B cell (primary cell): ENCODE results near the gene HOXA1. TPM values are rescaled to one million over a fixed set of nuclear protein-coding genes. Genes with fewer than 3 reads are reported as not detected.

Experiments
- ATAC-seq: fragments of 200-7000 bp; cut with Tn5 transposase; one replicate; pipeline ENCODE4 v1.10.0; 2021; ENCODE audit warnings: low read depth, mild to moderate bottlenecking, moderate number of reproducible peaks, moderate library complexity
- CTCF ChIA-PET: fragments of 350-600 bp; sonication (Branson Sonifier 250); formaldehyde crosslinking; loops from one replicate; lab custom pipeline; 2021; ENCODE audit warnings: antibody characterized with exemption, inconsistent platforms; lab: Charles Lee
- POLR2A ChIA-PET: fragments of 350-600 bp; sonication (Branson Sonifier 250); formaldehyde crosslinking; loops from one replicate; lab custom pipeline; 2021; ENCODE audit warnings: antibody characterized with exemption; lab: Charles Lee
- DNase-seq: peaks from one replicate; pipeline ENCODE4 v3.0.0; 2013
- H2AFZ ChIP-seq: 2 replicates; pipeline ENCODE4 v1.6.1; 2012; ENCODE audit warnings: mild to moderate bottlenecking, low read depth, low read length; ENCODE audit not compliant: insufficient read depth, poor library complexity, severe bottlenecking
- H3K27ac ChIP-seq, 2 donors: 1 replicate in 1 of 2; 2 replicates in 1 of 2; pipeline ENCODE4 v1.5.1; 2012 to 2013; ENCODE audit warnings: low read length in 2 of 2, mild to moderate bottlenecking in 2 of 2, moderate library complexity in 1 of 2
- H3K27me3 ChIP-seq, 4 experiments: fragments of 200-600 bp in 1 of 4; sonication (generic) in 1 of 4; replicated peaks in 1 of 4; 1 replicate in 2 of 4; 2 replicates in 2 of 4; pipeline versions ENCODE4 v1.6.1 to v1.7.0; 2013 to 2016; ENCODE audit warnings: low read length in 3 of 4, mild to moderate bottlenecking in 2 of 4, mixed read lengths in 1 of 4, moderate library complexity in 1 of 4; ENCODE audit not compliant: insufficient read depth in 4 of 4, control insufficient read depth in 3 of 4; ENCODE audit errors: control extremely low read depth in 1 of 4
- H3K36me3 ChIP-seq, 2 experiments: replicated peaks in 1 of 2; 1 replicate in 1 of 2; 2 replicates in 1 of 2; pipeline versions ENCODE4 v1.6.1 to v1.7.1; 2013; ENCODE audit warnings: low read length in 1 of 2; ENCODE audit not compliant: insufficient read depth in 2 of 2, control insufficient read depth in 1 of 2; ENCODE audit errors: control extremely low read depth in 1 of 2, extremely low read depth in 1 of 2
- H3K4me1 ChIP-seq, 2 donors: fragments of 200-600 bp in 1 of 2; sonication (generic) in 1 of 2; 1 replicate in 1 of 2; 2 replicates in 1 of 2; pipeline versions ENCODE4 v1.5.1 to v1.6.1; 2013 to 2017; ENCODE audit warnings: low read length in 2 of 2; ENCODE audit not compliant: control insufficient read depth in 2 of 2, insufficient read depth in 2 of 2
- H3K4me2 ChIP-seq: replicated peaks from 2 replicates; pipeline ENCODE3; 2012; ENCODE audit warnings: mild to moderate bottlenecking, low read depth, low read length; ENCODE audit not compliant: poor library complexity, severe bottlenecking
- H3K4me3 ChIP-seq, 5 experiments: fragments of 200-600 bp in 1 of 5; sonication (generic) in 1 of 5; 1 replicate in 3 of 5; 2 replicates in 2 of 5; pipeline versions ENCODE4 v1.5.1 to v1.7.0; 2011 to 2016; ENCODE audit warnings: low read length in 4 of 5, mild to moderate bottlenecking in 4 of 5, low read depth in 2 of 5, control low read depth in 1 of 5, moderate library complexity in 1 of 5; ENCODE audit not compliant: insufficient read depth in 1 of 5; ENCODE audit errors: control extremely low read depth in 1 of 5, extremely low read depth in 1 of 5
- H3K79me2 ChIP-seq: fragments of 200-600 bp; sonication (generic); one replicate; pipeline ENCODE4 v1.6.0; 2016; ENCODE audit warnings: low read length; ENCODE audit not compliant: control insufficient read depth, insufficient read depth
- H3K9ac ChIP-seq: fragments of 200-600 bp; sonication (generic); 2 replicates; pipeline ENCODE4 v1.6.1; 2017; ENCODE audit warnings: mild to moderate bottlenecking, low read length, moderate library complexity
- H3K9me3 ChIP-seq, 3 donors: one replicate each; pipeline versions ENCODE4 v1.6.1 to v1.7.1; 2013; ENCODE audit warnings: low read length in 2 of 3; ENCODE audit not compliant: control insufficient read depth in 2 of 3, insufficient read depth in 1 of 3; ENCODE audit errors: control extremely low read depth in 1 of 3
- H4K20me1 ChIP-seq: 2 replicates; pipeline ENCODE4 v1.6.0; 2012; ENCODE audit warnings: mild to moderate bottlenecking, low read length; ENCODE audit not compliant: insufficient read depth, control insufficient read depth, poor library complexity, severe bottlenecking
- H3K27ac Mint-ChIP-seq: one replicate; pipeline ENCODE4 v1.8.0; 2021; ENCODE audit warnings: mixed read lengths
- H3K27me3 Mint-ChIP-seq: one replicate; pipeline ENCODE4 v1.8.0; 2021; ENCODE audit warnings: mixed read lengths
- H3K4me1 Mint-ChIP-seq: one replicate; pipeline ENCODE4 v1.8.0; 2021; ENCODE audit warnings: mixed read lengths
- H3K4me3 Mint-ChIP-seq: one replicate; pipeline ENCODE4 v1.8.0; 2021; ENCODE audit warnings: mixed read lengths
- H3K9me3 Mint-ChIP-seq: one replicate; pipeline ENCODE4 v1.8.0; 2022; ENCODE audit warnings: mixed read lengths; ENCODE audit not compliant: insufficient read depth
- CTCF ChIP-seq: fragments of 200-600 bp; IDR thresholded peaks from one replicate; pipeline ENCODE4 v1.8.0; 2022; ENCODE audit warnings: antibody characterized with exemption, mild to moderate bottlenecking
- EZH2 ChIP-seq: IDR thresholded peaks from 2 replicates; pipeline ENCODE4 v1.6.1; 2012; ENCODE audit warnings: borderline replicate concordance, low read depth, mild to moderate bottlenecking, moderate library complexity, low read length; ENCODE audit not compliant: insufficient read depth, poor library complexity, severe bottlenecking
- WGBS: methylation state at CpG from one replicate; pipeline ENCODE4 v1.1.5; 2013; ENCODE audit warnings: missing lambda C conversion rate; ENCODE audit not compliant: insufficient coverage; 5-methylcytosine and 5-hydroxymethylcytosine counted together
- intact Hi-C: fragments of 100-400 bp; cut with micrococcal nuclease; formaldehyde crosslinking; loops from one replicate; pipeline ENCODE4 v1.10.0; 2022
- polyA plus RNA-seq: library from polyadenylated mRNA; depleted of rRNA; stranded (reverse); fragments of >200 nt; gene quantifications from 2 replicates; pipeline ENCODE4 v1.2.3, GENCODE V29; 2012
- total RNA-seq, 2 donors: library from RNA; stranded (reverse); fragments of 120-200 nt in 1 of 2; gene quantifications; 1 replicate in 1 of 2; 2 replicates in 1 of 2; pipeline versions ENCODE4 v1.2.3 to v1.2.4, GENCODE V29; 2013 to 2022

The HOXA1 gene
- total and polyA plus RNA-seq, 2 donors (not counting 1 experiment from before 2014, with no cell fraction given), result 0.13 to 0.37 TPM

- DNase-seq (no peak), ATAC-seq (no peak)
- Histone ChIP-seq H2AFZ (no peak overlapping the region), H3K4me1 (no peaks in the 10 kb centered on the region), H3K27me3 (peaks cover 0 to 4% (median 2%) of the 10 kb centered on the region in 4 experiments), H3K4me3 (no peak overlapping the region), H3K9me3 (peaks cover 0 to 6% (median 0%) of the 10 kb centered on the region in 3 donors), H3K36me3 (no peaks in the 10 kb centered on the region), H3K79me2 (no peaks in the 10 kb centered on the region), H3K4me2 (no peak overlapping the region), H3K9ac (no peak overlapping the region), H4K20me1 (no peaks in the 10 kb centered on the region), H3K27ac (no peak overlapping the region)
- intact Hi-C loops, result no loop called here
- Mint-ChIP-seq H3K27ac (no peak overlapping the region), H3K4me1 (no peaks in the 10 kb centered on the region), H3K27me3 (peaks cover 40% of the 10 kb centered on the region), H3K9me3 (peaks cover 2% of the 10 kb centered on the region), H3K4me3 (no peak overlapping the region)
- TF ChIP-seq CTCF (no peak), EZH2 (no peak)
- WGBS, result 95% methylated on average over 41 of the region's 43 CpGs
- ChIA-PET CTCF (interaction anchor here (1.1 kb wide), 1 partner anchor 8 kb away, joined by 4 read pairs; no protein-coding TSS in a partner anchor), POLR2A (no interaction called here)
Measured at GRCh38 chr7:27124096-27124901, 28.5 kb upstream of the HOXA1 start.

GRCh38 chr7:27123477-27124053 is 27.8 kb upstream of the HOXA1 start:
- no peaks in the 10 kb centered on the region for H3K4me1 ChIP-seq
- ATAC-seq (no peak), DNase-seq (no peak)
- H3K9me3 ChIP-seq, result peaks cover 0 to 3% (median 0%) of the 10 kb centered on the region in 3 donors
- H3K27ac Mint-ChIP-seq, result no peak overlapping the region
- no peak overlapping the region for H3K4me3 Mint-ChIP-seq
- no peak overlapping the region for H2AFZ ChIP-seq
- H3K4me2 ChIP-seq, result no peak overlapping the region
- TF ChIP-seq CTCF (no peak), EZH2 (no peak)
- H3K9ac ChIP-seq, result no peak overlapping the region
- no peaks in the 10 kb centered on the region for H3K79me2 ChIP-seq
- no peaks in the 10 kb centered on the region for H3K9me3 Mint-ChIP-seq
- no peaks in the 10 kb centered on the region for H3K4me1 Mint-ChIP-seq
- no peaks in the 10 kb centered on the region for H4K20me1 ChIP-seq
- intact Hi-C loops, result no loop called here
- H3K36me3 ChIP-seq, result no peaks in the 10 kb centered on the region
- H3K27ac ChIP-seq, result no peak overlapping the region
- H3K27me3 Mint-ChIP-seq, result peaks cover 35% of the 10 kb centered on the region
- H3K27me3 ChIP-seq, result peaks cover 0 to 4% (median 2%) of the 10 kb centered on the region in 4 experiments
- WGBS, result 98% methylated on average over 18 of the region's 26 CpGs
- ChIA-PET POLR2A (no interaction called here), CTCF (no interaction called here)
- no peak overlapping the region for H3K4me3 ChIP-seq
